NOMO-1 (cell line): ENCODE data around the gene DNAJC22.
A peak's percentile ranks its signal among the peaks of the same experiment; 100 is the strongest.

Experiments
- DNase-seq, 2 experiments: peaks; one replicate each; lab custom pipeline; 2025; ENCODE audit not compliant: unreplicated experiment in 2 of 2; lab: John Stamatoyannopoulos, UW

DNAJC22 gene

GRCh38 chr12:49342914-49343731, 3.6 kb upstream of the DNAJC22 start:
- DNase-seq = no peak

DNA sequence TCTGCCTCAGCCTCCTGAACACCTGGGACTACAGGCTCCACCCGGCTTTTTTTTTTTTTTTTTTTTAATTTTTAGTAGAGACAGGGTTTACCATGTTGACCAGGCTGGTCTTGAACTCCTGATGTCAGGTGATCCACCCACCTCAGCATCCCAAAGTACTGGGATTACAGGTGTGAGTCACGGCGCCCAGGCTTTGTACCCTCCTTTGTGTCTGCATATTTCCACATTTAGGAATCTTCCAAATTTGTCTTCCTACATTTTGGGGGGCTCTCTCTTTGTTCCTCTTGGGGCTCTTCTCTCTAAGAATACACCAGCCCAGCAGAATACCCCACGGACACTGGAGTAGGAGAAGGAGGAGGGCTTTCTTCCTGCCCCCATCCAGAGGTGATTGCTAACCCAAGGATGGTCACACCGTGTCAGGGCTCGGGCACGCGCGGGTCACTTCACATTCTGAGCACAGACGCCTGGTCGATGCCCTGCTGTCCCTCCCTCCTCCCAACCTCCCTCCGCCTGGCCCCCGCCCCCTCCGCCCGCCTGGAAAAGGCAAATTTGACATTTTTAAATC, 2.1 kb upstream of the DNAJC22 start:
- DNase-seq = no peak

DNA sequence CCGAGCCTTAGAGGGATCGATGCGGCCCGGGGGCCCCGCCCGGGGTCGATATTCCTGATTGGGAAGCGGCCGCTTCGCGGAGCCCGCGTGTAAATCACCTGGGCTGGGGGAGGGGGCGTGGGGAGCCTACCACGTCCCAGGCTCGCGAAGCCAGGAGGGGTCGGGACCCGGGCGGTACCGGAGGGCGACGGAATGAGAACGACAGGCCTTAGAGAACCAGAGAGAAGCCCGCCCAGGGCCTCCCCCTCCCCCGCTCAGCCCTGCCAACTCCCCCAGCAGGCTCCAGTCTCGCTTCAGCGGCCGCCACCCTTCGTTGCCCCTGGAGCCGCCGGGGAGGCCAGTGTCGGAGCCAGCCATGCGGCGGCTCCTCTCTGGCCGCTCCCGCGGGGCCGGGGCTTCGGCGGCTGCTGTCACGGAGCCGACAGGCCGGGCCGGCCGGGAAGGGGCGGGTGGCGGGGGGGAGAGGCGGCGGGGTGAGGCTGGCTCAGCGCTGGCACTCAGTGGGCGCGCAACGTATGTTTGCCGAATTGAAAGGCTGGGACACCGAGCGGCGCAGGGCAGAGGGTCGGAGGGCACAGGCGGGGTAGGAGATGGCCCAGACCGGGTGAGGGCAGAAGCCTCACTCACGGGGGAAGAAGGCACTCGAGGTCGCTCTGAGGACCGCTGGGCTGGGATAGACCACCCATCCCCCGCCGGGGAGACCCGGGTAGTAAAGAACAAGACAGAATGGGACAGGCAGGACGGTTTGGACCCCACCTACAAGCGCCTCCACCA, 1.4 kb upstream of the DNAJC22 start:
- no peak for DNase-seq

DNA sequence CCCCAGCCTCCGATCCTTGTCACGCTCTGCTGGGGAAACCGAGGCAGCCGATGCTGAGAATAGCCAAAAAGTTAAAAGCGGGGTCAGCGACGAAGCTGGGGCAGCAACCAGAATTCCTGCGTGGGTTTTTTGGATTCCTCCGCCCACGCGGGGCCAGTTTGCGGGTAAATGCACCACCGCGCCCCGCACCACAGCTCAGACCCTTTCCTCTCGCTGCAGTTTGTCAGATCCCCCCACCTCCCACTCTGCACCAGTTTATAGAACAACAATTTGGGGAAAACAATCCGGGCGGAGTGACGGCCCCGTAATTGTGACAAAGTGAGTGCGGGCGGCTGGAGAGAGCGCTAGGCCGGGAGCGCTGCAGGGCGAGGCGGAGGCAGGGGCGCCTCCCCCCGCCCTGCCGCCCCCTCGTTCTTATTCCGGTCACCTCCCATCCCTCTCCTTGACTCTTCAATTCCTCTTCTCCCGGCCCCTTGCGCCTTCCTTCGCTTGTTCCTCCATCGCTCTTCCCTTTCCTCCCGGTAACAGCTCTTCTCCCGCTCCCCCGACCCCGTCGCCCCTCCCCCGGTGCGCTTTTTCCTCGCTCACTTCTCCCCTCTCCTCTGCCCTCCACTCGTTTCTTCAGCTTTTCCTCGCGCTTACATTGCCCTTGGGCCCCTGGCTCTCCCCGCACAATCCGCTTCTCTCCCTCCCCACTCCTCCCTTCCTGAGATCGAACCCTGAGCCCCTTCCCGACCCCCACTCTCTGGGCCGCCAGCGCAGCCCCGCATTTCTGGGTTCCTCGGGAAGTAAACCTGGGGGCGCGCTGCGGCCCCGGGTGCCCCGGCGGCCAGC, 646 bp upstream of the DNAJC22 start:
- DNase-seq = no peak

GRCh38 chr12:49347311-49348193, 864 bp downstream of the DNAJC22 start:
- DNase-seq = peak; percentile 16 to 52

- no peak for DNase-seq
Measured at GRCh38 chr12:49348781-49349180, 2.1 kb downstream of the DNAJC22 start.

GRCh38 chr12:49349266-49349665, 2.6 kb downstream of the DNAJC22 start:
- DNase-seq = no peak

GRCh38 chr12:49352351-49352750, 5.7 kb downstream of the DNAJC22 start:
- no peak for DNase-seq

GRCh38 chr12:49355913-49356312, 9.2 kb downstream of the DNAJC22 start:
- no peak for DNase-seq

DNA sequence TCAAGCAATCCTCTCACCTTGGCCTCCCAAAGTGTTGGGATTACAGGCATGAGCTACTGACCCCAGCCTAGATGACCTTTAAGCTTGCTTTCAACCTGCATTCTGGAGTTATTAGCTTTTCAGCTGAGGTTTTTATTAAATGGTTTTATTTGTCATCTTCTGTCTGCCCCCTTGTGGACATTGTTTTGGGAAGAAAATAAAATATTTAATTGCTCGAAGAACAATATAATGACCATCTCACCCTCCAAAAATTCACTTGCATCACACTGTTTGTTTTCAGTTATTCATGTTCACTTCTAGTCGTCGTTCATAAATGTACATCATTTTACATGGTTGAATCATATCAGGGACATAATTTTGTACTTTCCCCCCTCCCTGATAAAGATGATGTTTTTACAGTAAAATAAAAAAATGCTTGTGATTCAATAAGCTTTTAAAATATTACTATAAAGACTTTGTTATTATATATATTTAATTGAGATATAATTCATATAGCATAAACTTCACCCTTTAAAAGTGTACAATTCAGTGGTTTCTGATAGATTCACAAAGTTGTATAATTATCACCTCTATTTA, 10.5 kb downstream of the DNAJC22 start:
- DNase-seq = peak in 1 of 2 experiments; percentile 33

- peak; percentile 56 to 80 for DNase-seq
Measured at GRCh38 chr12:49358483-49359141, 11.9 kb downstream of the DNAJC22 start.

GRCh38 chr12:49359671-49360070, 13.0 kb downstream of the DNAJC22 start:
- DNase-seq = no peak

GRCh38 chr12:49362077-49362476, 15.4 kb downstream of the DNAJC22 start:
- no peak for DNase-seq

DNA sequence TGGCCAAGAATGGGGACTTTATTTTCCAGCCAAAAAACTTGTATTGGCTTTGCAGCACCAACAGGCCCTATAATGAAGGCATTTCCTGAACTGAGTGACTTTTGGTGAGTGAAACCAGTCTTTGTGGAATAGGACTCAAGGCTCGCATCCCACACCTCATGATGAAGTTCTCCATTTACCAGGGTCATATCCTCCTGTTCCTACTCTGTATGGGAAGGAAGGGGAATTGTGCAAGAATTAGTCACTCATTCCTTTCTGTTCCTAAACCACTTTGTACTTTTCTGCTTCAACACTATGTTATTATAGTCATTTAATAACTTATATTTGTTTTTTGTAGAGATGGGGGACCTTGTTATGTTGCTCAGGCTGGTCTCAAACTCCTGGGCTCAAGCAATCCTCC, 18.3 kb downstream of the DNAJC22 start:
- DNase-seq = no peak

- DNase-seq = no peak
Measured at GRCh38 chr12:49365542-49365941, 18.9 kb downstream of the DNAJC22 start.

DNA sequence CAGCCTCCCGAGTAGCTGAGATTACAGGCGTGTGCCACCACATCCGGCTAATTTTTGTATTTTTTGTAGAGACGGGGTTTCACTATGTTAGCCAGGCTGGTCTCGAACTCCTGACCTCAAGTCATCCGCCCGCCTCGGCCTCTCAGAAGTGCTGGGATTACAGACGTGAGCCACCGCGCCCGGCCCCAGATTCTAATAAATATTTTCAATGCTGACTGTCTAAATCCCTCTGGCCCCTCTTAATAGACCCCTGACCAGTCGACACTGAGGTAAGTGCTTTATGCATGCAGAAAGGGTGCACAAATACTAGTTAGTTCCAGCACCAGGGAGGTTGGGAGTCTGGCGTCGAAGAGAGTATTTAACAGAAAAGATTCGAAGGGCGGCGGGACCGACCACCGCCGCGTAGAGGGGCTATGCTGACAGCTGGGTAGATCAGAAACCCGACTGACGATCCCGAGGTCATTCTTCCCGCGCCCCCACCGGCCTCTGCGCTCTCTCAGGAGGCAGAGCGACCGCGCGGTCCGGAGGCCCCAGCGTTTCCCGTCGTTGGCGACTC, 19.5 kb downstream of the DNAJC22 start:
- DNase-seq = no peak

- peak; percentile 83 to 90 for DNase-seq
Measured at GRCh38 chr12:49366652-49367380, 20.1 kb downstream of the DNAJC22 start.
